ENCODE results near the gene LRRFIP2. TPM values are rescaled to one million over a fixed set of nuclear protein-coding genes. Genes with fewer than 3 reads are reported as not detected.

LRRFIP2 gene
- total RNA-seq, 4 donors from 2014 or later, result 59.0 to 122 (median 72.5) TPM

DNA sequence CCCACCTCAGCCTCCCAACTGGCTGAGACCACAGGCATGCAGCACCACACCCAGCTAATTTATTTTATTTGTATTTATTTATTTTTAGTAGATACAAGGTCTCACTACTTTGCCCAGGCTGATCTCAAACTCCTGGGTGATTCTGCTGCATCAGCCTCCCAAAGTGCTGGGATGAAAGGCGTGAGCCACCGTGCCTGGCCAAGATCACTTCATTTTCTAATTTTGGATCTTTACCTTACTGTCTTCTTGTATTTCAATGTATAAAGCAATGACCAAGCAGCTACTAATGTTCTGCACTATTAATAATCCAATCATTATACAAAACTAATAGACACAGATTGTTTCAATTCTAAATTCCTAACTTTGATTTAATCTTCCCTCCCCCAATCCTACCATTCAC is 56.2 kb downstream of the LRRFIP2 start:
- TF ChIP-seq POLR2A (IDR thresholded peaks at IDR 0.05) (no peak), POLR2AphosphoS5 (IDR thresholded peaks at IDR 0.05) (no peak), EP300 (IDR thresholded peaks at IDR 0.05) (no peak)
- TF ChIP-seq, protein P1, sequence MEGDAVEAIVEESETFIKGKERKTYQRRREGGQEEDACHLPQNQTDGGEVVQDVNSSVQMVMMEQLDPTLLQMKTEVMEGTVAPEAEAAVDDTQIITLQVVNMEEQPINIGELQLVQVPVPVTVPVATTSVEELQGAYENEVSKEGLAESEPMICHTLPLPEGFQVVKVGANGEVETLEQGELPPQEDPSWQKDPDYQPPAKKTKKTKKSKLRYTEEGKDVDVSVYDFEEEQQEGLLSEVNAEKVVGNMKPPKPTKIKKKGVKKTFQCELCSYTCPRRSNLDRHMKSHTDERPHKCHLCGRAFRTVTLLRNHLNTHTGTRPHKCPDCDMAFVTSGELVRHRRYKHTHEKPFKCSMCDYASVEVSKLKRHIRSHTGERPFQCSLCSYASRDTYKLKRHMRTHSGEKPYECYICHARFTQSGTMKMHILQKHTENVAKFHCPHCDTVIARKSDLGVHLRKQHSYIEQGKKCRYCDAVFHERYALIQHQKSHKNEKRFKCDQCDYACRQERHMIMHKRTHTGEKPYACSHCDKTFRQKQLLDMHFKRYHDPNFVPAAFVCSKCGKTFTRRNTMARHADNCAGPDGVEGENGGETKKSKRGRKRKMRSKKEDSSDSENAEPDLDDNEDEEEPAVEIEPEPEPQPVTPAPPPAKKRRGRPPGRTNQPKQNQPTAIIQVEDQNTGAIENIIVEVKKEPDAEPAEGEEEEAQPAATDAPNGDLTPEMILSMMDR (IDR thresholded peaks at IDR 0.05), result no peak
- Histone ChIP-seq H3K4me1 (peaks cover 3% of the 10 kb centered on the region), H3K4me3 (no peak overlapping the region), H3K27ac (no peak overlapping the region), H3K9me3 (no peaks in the 10 kb centered on the region), H3K27me3 (no peaks in the 10 kb centered on the region), H3K36me3 (peaks cover 4% of the 10 kb centered on the region)
- WGBS, result 100% methylated on average over 2 of the region's 2 CpGs
- DNase-seq (ENCODE audit: low spot score in 2 of 2), result no peak

- no peak overlapping the region for H3K27ac ChIP-seq
- peaks cover 4% of the 10 kb centered on the region for H3K36me3 ChIP-seq
- no peaks in the 10 kb centered on the region for H3K9me3 ChIP-seq
- no peak for DNase-seq (ENCODE audit: low spot score in 2 of 2)
- peaks cover 3% of the 10 kb centered on the region for H3K4me1 ChIP-seq
- no peaks in the 10 kb centered on the region for H3K27me3 ChIP-seq
- no peak overlapping the region for H3K4me3 ChIP-seq
- TF ChIP-seq POLR2AphosphoS5 (IDR thresholded peaks at IDR 0.05), result no peak
- TF ChIP-seq, protein P1 (IDR thresholded peaks at IDR 0.05), result no peak
- no peak for TF ChIP-seq EP300 (IDR thresholded peaks at IDR 0.05)
- no peak for TF ChIP-seq POLR2A (IDR thresholded peaks at IDR 0.05)
Measured at GRCh38 chr3:37117548-37117947, 56.8 kb downstream of the LRRFIP2 start.

GRCh38 chr3:37116998-37117397 is 57.4 kb downstream of the LRRFIP2 start:
- H3K27me3 ChIP-seq, result no peaks in the 10 kb centered on the region
- H3K4me3 ChIP-seq, result no peak overlapping the region
- peaks cover 3% of the 10 kb centered on the region for H3K4me1 ChIP-seq
- WGBS, result 93% methylated on average over 1 of the region's 1 CpG
- TF ChIP-seq EP300 (IDR thresholded peaks at IDR 0.05) (no peak), POLR2AphosphoS5 (IDR thresholded peaks at IDR 0.05) (no peak), POLR2A (IDR thresholded peaks at IDR 0.05) (no peak)
- TF ChIP-seq, protein P1 (IDR thresholded peaks at IDR 0.05), result no peak
- no peaks in the 10 kb centered on the region for H3K36me3 ChIP-seq
- H3K9me3 ChIP-seq, result no peaks in the 10 kb centered on the region
- DNase-seq (ENCODE audit: low spot score in 2 of 2), result no peak
- H3K27ac ChIP-seq, result no peak overlapping the region

GRCh38 chr3:37115446-37115845 is 58.9 kb downstream of the LRRFIP2 start:
- Histone ChIP-seq H3K36me3 (no peaks in the 10 kb centered on the region), H3K27me3 (no peaks in the 10 kb centered on the region), H3K4me3 (no peak overlapping the region), H3K27ac (peak overlapping the region; percentile 24), H3K9me3 (no peaks in the 10 kb centered on the region), H3K4me1 (peaks cover 3% of the 10 kb centered on the region)
- WGBS, result 77% methylated on average over 2 of the region's 2 CpGs
- TF ChIP-seq, protein P1 (IDR thresholded peaks at IDR 0.05), result no peak
- no peak for TF ChIP-seq POLR2AphosphoS5 (IDR thresholded peaks at IDR 0.05)
- DNase-seq (ENCODE audit: low spot score in 2 of 2), result no peak

DNA sequence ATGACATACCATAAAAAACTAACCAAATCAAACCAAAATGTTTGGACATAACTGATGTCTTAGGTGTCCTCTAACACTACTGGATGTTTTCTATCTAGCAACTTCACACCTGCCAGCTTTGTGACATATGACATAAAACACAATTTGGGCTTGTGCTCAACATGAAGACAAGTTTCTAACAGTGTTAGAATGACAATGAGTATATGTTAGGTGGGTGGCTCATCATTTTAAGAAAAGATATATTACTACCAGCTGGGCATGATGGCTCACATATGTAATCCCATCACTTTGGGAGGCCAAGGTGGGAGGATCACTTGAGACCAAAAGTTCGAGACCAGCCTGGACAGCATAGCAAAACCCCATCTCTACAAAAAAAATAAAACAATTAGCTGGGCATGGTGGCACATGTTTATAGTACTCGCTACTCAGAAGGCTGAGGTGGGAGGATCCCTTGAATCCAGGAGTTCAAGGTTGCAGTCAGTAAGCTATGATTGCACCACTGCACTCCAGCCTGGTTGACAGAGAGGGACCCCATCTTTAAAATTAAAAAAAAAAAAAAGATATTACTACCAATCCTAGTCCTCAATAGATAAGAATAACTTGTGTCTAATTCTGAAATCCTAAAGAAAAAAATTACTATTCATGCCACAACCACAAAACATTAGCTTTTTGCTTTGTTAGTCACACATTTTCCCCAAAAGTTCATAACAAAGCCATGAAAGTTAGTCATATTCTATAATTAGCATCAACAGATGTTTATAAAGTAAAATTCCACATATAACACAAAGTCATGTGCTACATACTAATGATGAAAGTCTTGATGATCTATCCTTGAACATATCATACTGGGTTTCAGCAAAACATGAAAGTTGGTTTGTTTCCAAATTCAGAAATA is 59.9 kb downstream of the LRRFIP2 start:
- Histone ChIP-seq H3K27ac (peak overlapping the region; percentile 24), H3K4me3 (no peak overlapping the region), H3K36me3 (no peaks in the 10 kb centered on the region), H3K27me3 (no peaks in the 10 kb centered on the region), H3K4me1 (peaks cover 3% of the 10 kb centered on the region), H3K9me3 (no peaks in the 10 kb centered on the region)
- TF ChIP-seq POLR2A (IDR thresholded peaks at IDR 0.05) (no peak), POLR2AphosphoS5 (IDR thresholded peaks at IDR 0.05) (no peak), EP300 (IDR thresholded peaks at IDR 0.05) (no peak)
- TF ChIP-seq, protein P1 (IDR thresholded peaks at IDR 0.05), result no peak
- no peak for DNase-seq (ENCODE audit: low spot score in 2 of 2)
- 91% methylated on average over 2 of the region's 2 CpGs for WGBS

Data from suprapubic skin (tissue), 4 donors.